IMR-90 (cell line): ENCODE measurements around the gene PDE6A. TPM values are rescaled to one million over a fixed set of nuclear protein-coding genes. Genes with fewer than 3 reads are reported as not detected.

Source experiments
- ATAC-seq: fragments of 200-7000 bp; cut with Tn5 transposase; 2 replicates; pipeline ENCODE4 v1.9.1; 2020; ENCODE audit warnings: low read depth, mild to moderate bottlenecking, moderate library complexity
- BruUV-seq: library from RNA; stranded (reverse); fragments of 400-500 nt; replicated peaks from 2 replicates; lab custom pipeline; 2021; lab: Mats Ljungman, UMichigan
- CTCF ChIA-PET: fragments of 300-600 bp; formaldehyde crosslinking; extraction: SDS; loops from one replicate; lab custom pipeline; 2021; ENCODE audit warnings: antibody characterized with exemption; lab: Yijun Ruan, JAX
- POLR2A ChIA-PET: fragments of 300-600 bp; sonication (Branson Sonifier 250); formaldehyde crosslinking; loops from one replicate; lab custom pipeline; 2022; ENCODE audit warnings: antibody characterized with exemption; ENCODE audit not compliant: unreplicated experiment; lab: Charles Lee
- DNase-seq: peaks from one replicate; pipeline ENCODE4 v3.0.0; 2013
- H2AFZ ChIP-seq: replicated peaks from 2 replicates; pipeline ENCODE3; 2013; ENCODE audit warnings: low read length, mild to moderate bottlenecking; ENCODE audit not compliant: poor library complexity
- H2AK5ac ChIP-seq: 2 replicates; pipeline ENCODE4 v1.6.1; 2013; ENCODE audit warnings: low read depth, low read length, inconsistent platforms
- H2AK9ac ChIP-seq: replicated peaks from 2 replicates; pipeline ENCODE3; 2013; ENCODE audit warnings: mild to moderate bottlenecking, low read depth, low read length, moderate library complexity; ENCODE audit not compliant: poor library complexity
- H2BK120ac ChIP-seq: 2 replicates; pipeline ENCODE4 v1.6.1; 2013; ENCODE audit warnings: low read depth, low read length, inconsistent platforms
- H2BK15ac ChIP-seq: 3 replicates; pipeline ENCODE4 v1.6.1; 2013; ENCODE audit warnings: low read depth, low read length, inconsistent platforms
- H2BK20ac ChIP-seq: 2 replicates; pipeline ENCODE4 v1.6.1; 2013; ENCODE audit warnings: low read depth, mild to moderate bottlenecking, inconsistent platforms, low read length, moderate library complexity
- H2BK5ac ChIP-seq: 2 replicates; pipeline ENCODE4 v1.6.1; 2013; ENCODE audit warnings: mild to moderate bottlenecking, low read depth, low read length, inconsistent platforms; ENCODE audit not compliant: poor library complexity, severe bottlenecking
- H3K14ac ChIP-seq: replicated peaks from 2 replicates; pipeline ENCODE4 v1.6.1; 2013; ENCODE audit warnings: low read depth, low read length, inconsistent platforms
- H3K18ac ChIP-seq: 2 replicates; pipeline ENCODE4 v1.6.1; 2013; ENCODE audit warnings: low read depth, low read length, control low read depth
- H3K23ac ChIP-seq: 2 replicates; pipeline ENCODE4 v1.6.1; 2013; ENCODE audit warnings: low read depth, low read length, inconsistent platforms
- H3K27ac ChIP-seq: 2 replicates; pipeline ENCODE4 v1.5.1; 2013; ENCODE audit warnings: mild to moderate bottlenecking, control low read depth, low read length; ENCODE audit not compliant: insufficient read depth
- H3K27me3 ChIP-seq: 2 replicates; pipeline ENCODE4 v1.6.1; 2013; ENCODE audit warnings: low read length; ENCODE audit not compliant: control insufficient read depth, insufficient read depth
- H3K36me3 ChIP-seq: 2 replicates; pipeline ENCODE4 v1.6.1; 2013; ENCODE audit warnings: low read length, mixed read lengths; ENCODE audit not compliant: control insufficient read depth, insufficient read depth
- H3K4ac ChIP-seq: 2 replicates; pipeline ENCODE4 v1.6.1; 2013; ENCODE audit warnings: low read depth, low read length, inconsistent platforms
- H3K4me1 ChIP-seq: 2 replicates; pipeline ENCODE4 v1.6.1; 2013; ENCODE audit warnings: low read length, mixed read lengths; ENCODE audit not compliant: control insufficient read depth, insufficient read depth
- H3K4me2 ChIP-seq: 2 replicates; pipeline ENCODE4 v1.6.1; 2013; ENCODE audit warnings: low read depth, mild to moderate bottlenecking, control low read depth, low read length, moderate library complexity
- H3K4me3 ChIP-seq: 2 replicates; pipeline ENCODE4 v1.5.1; 2013; ENCODE audit warnings: low read depth, mild to moderate bottlenecking, control low read depth, low read length, moderate library complexity; ENCODE audit not compliant: insufficient read depth
- H3K56ac ChIP-seq: 2 replicates; pipeline ENCODE4 v1.6.1; 2013; ENCODE audit warnings: low read length, inconsistent platforms; ENCODE audit not compliant: insufficient read depth; ENCODE audit errors: extremely low read depth
- H3K79me1 ChIP-seq, 2 experiments: 2 replicates each; pipeline ENCODE4 v1.6.1; 2013; ENCODE audit warnings: low read length in 2 of 2, inconsistent platforms in 1 of 2, low read depth in 1 of 2
- H3K9ac ChIP-seq: 2 replicates; pipeline ENCODE4 v1.6.1; 2013; ENCODE audit warnings: low read depth, low read length, control low read depth
- H3K9me1 ChIP-seq: 2 replicates; pipeline ENCODE4 v1.6.1; 2013; ENCODE audit warnings: low read length, inconsistent platforms; ENCODE audit not compliant: insufficient read depth
- H3K9me3 ChIP-seq: 2 replicates; pipeline ENCODE4 v1.6.1; 2013; ENCODE audit warnings: low read length; ENCODE audit not compliant: control insufficient read depth, insufficient read depth
- H4K20me1 ChIP-seq: 2 replicates; pipeline ENCODE4 v1.6.1; 2013; ENCODE audit warnings: low read length, inconsistent platforms; ENCODE audit not compliant: insufficient read depth
- H4K5ac ChIP-seq: 2 replicates; pipeline ENCODE4 v1.6.1; 2013; ENCODE audit warnings: mild to moderate bottlenecking, low read depth, low read length, control low read depth
- H4K8ac ChIP-seq, 2 experiments: 2 replicates each; pipeline ENCODE4 v1.6.1; 2013; ENCODE audit warnings: low read depth in 2 of 2, low read length in 2 of 2, control low read depth in 1 of 2, inconsistent platforms in 1 of 2
- H4K91ac ChIP-seq: 2 replicates; pipeline ENCODE4 v1.6.1; 2013; ENCODE audit warnings: low read depth, low read length, inconsistent platforms; ENCODE audit not compliant: insufficient read depth
- FOS ChIP-seq: fragments of 150-350 bp; IDR thresholded peaks from 2 replicates; pipeline ENCODE4 v1.6.1; 2016; ENCODE audit warnings: low read depth, low read length
- SMC3 ChIP-seq: fragments of 150-350 bp; IDR thresholded peaks from 2 replicates; pipeline ENCODE4 v1.6.1; 2016; ENCODE audit warnings: low read depth, mild to moderate bottlenecking, antibody characterized with exemption, low read length, moderate library complexity
- WGBS, 2 experiments: methylation state at CpG; one replicate each; pipeline versions ENCODE4 v1.1.5 to v1.1.7; 2013; ENCODE audit warnings: missing lambda C conversion rate in 2 of 2; ENCODE audit not compliant: insufficient read length in 1 of 2; ENCODE audit errors: extremely low coverage in 2 of 2; 5-methylcytosine and 5-hydroxymethylcytosine counted together
- dilution Hi-C: fragments of 300-500 bp; cut with HindIII; formaldehyde crosslinking; loops from one replicate; pipeline ENCODE4 v1.14.3; 2018; ENCODE audit warnings: low sequenced_read_pairs; ENCODE audit not compliant: unreplicated experiment
- in situ Hi-C: fragments of 300-500 bp; cut with MboI; formaldehyde crosslinking; loops from 3 replicates; pipeline ENCODE4 v1.14.3; 2019; ENCODE audit warnings: low sequenced_read_pairs, inconsistent platforms, mixed read lengths
- intact Hi-C: fragments of 100-400 bp; cut with micrococcal nuclease; formaldehyde crosslinking; loops from 2 replicates; pipeline ENCODE4 v1.10.0; 2022
- polyA plus RNA-seq, 3 experiments: library from polyadenylated mRNA; depleted of rRNA; stranded (reverse); fragments of >200 nt; gene quantifications; 2 replicates each; pipeline ENCODE4 v1.2.3, GENCODE V29; 2012; ENCODE audit warnings: low replicate concordance in 1 of 3
- total RNA-seq: library from RNA; depleted of rRNA; stranded (reverse); fragments of >200 nt; gene quantifications from 2 replicates; pipeline ENCODE4 v1.2.3, GENCODE V29; 2012

Gene PDE6A
- total and polyA plus RNA-seq, 2 of the 4 experiments (the other 2 are of a cell fraction), result not detected

DNA sequence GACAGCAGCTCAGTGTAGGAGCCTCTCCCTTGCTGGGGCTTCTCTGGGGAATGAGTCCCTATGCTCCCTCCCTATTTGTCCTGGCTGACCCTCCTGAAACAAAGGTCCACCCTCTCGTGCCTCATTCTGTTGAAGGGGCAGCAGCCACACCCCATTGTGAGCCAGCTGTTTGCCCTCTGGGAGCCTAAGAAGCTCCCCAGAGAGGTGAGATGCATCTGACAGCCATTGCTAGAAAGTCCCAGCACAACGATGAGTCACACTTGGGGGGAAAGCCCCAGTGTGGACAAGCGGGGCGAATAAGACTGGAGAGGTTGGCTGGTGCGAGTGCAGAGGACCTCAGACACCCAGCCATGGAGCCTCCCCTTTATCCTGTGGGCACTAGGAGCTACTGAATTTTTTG is 113.1 kb downstream of the PDE6A start:
- intact Hi-C loops (loop anchor here (10.0 kb wide), 2 partner anchors 283 to 603 kb away; no protein-coding TSS in a partner anchor), in situ Hi-C loops (loop anchor here (10.0 to 25.0 kb wide), 2 partner anchors 383 to 606 kb away; partner anchors contain the start of gene RPS14), dilution Hi-C loops (no loop called here)
- POLR2A ChIA-PET, result no interaction called here
- H3K36me3 ChIP-seq, result no peaks in the 10 kb centered on the region
- H2BK5ac ChIP-seq, result no peak overlapping the region
- no TSS peak for BruUV-seq
- H3K9ac ChIP-seq, result no peak overlapping the region
- no peak overlapping the region for H3K4me2 ChIP-seq
- no peak overlapping the region for H3K27ac ChIP-seq
- H3K56ac ChIP-seq, result no peak overlapping the region
- CTCF ChIA-PET, result interaction anchor here (1.6 to 6.2 kb wide), 2 partner anchors 131 to 161 kb away, joined by 4 to 63 read pairs; no protein-coding TSS in a partner anchor
- H3K4ac ChIP-seq, result no peak overlapping the region
- peak; percentile 37 for DNase-seq
- no peaks in the 10 kb centered on the region for H4K20me1 ChIP-seq
- no peak overlapping the region for H4K8ac ChIP-seq
- TF ChIP-seq SMC3, result no peak
- TF ChIP-seq FOS, result peak; percentile 25; the same call in 1 of the 2 replicates
- 60% methylated on average over 1 of the region's 5 CpGs; no CpG with 5 or more reads in 1 of the 2 experiments for WGBS, 2 experiments
- H2BK20ac ChIP-seq, result no peak overlapping the region
- H3K4me3 ChIP-seq, result no peak overlapping the region
- no peak overlapping the region for H2AK5ac ChIP-seq
- H3K23ac ChIP-seq, result no peak overlapping the region
- H4K5ac ChIP-seq, result no peak overlapping the region
- H2BK15ac ChIP-seq, result no peak overlapping the region
- H3K14ac ChIP-seq, result no peak overlapping the region
- no peaks in the 10 kb centered on the region for H3K9me1 ChIP-seq
- no peak; the same call in 1 of the 2 replicates for ATAC-seq
- H2BK120ac ChIP-seq, result no peak overlapping the region
- no peaks in the 10 kb centered on the region for H3K9me3 ChIP-seq
- H2AK9ac ChIP-seq, result no peak overlapping the region
- H3K27me3 ChIP-seq, result peaks cover 9% of the 10 kb centered on the region
- H3K4me1 ChIP-seq, result no peaks in the 10 kb centered on the region
- H2AFZ ChIP-seq, result no peak overlapping the region
- no peak overlapping the region for H4K91ac ChIP-seq
- H3K18ac ChIP-seq, result no peak overlapping the region
- H3K79me1 ChIP-seq, result no peaks in the 10 kb centered on the region
